PC-3 (cell line): ENCODE measurements around the gene PVALEF.

Experiments used
- CTCF ChIP-seq: fragments of 300-600 bp; sonication (generic); conservative IDR thresholded peaks from 2 replicates; pipeline ENCODE4 v1.5.1; 2017; ENCODE audit warnings: antibody characterized with exemption, low read depth, mild to moderate bottlenecking, low read length
- EZH2phosphoT487 ChIP-seq: fragments of 300-600 bp; sonication (generic); IDR thresholded peaks from 2 replicates; pipeline ENCODE4 v1.6.1; 2018; ENCODE audit warnings: mild to moderate bottlenecking, antibody characterized with exemption, low read length, borderline replicate concordance

- TF ChIP-seq CTCF (no peak), EZH2phosphoT487 (no peak)
These were observed 58.4 kb downstream of the PVALEF start for GRCh38 chr17:81223762-81224130.
